ENCODE measurements around the gene IGLL5.

The IGLL5 gene

GRCh38 chr22:22923379-22923778 lies 35.8 kb downstream of the IGLL5 start:
- Histone ChIP-seq H3K4me2 (ENCODE audit: low read length) (no peak overlapping the region), H2BK5ac (ENCODE audit: low read depth, low read length, poor library complexity) (no peak overlapping the region), H4K8ac (ENCODE audit: low read depth, low read length) (no peak overlapping the region), H2AK5ac (ENCODE audit: low read length) (no peak overlapping the region), H2AFZ (ENCODE audit: insufficient read depth, low read length, poor library complexity) (no peak overlapping the region), H3K79me2 (ENCODE audit: control insufficient read depth, insufficient read depth, low read length, poor library complexity) (no peaks in the 10 kb centered on the region), H2BK120ac (ENCODE audit: insufficient read depth, low read length, poor library complexity) (no peak overlapping the region), H3K27ac (ENCODE audit: low read depth, low read length) (no peak overlapping the region), H3K27me3 (ENCODE audit: insufficient read depth, low read length) (no peaks in the 10 kb centered on the region), H4K91ac (ENCODE audit: low read depth, low read length) (no peak overlapping the region), H3K4ac (ENCODE audit: low read depth, low read length) (no peak overlapping the region), H3K23ac (ENCODE audit: low read length) (no peak overlapping the region), H3K9ac (ENCODE audit: low read length) (no peak overlapping the region), H3K9me3 (ENCODE audit: insufficient read depth, low read depth, low read length) (peaks cover 2% of the 10 kb centered on the region), H3K36me3 (ENCODE audit: control insufficient read depth in 1 of 2, insufficient read depth in 2 of 2, low read length in 2 of 2) (no peaks in the 10 kb centered on the region), H3K4me3 (ENCODE audit: low read depth, low read length) (no peak overlapping the region), H3K4me1 (ENCODE audit: control insufficient read depth in 1 of 2, insufficient read depth in 2 of 2, low read length in 2 of 2) (no peaks in the 10 kb centered on the region), H3K79me1 (ENCODE audit: low read length) (no peaks in the 10 kb centered on the region), H3K14ac (ENCODE audit: low read length) (no peak overlapping the region), H4K12ac (ENCODE audit: low read depth, low read length) (no peak overlapping the region), H3K18ac (ENCODE audit: low read length) (no peak overlapping the region), H2BK12ac (ENCODE audit: low read length) (no peak overlapping the region)
- no CpG with 5 or more reads among the region's 4 CpGs for WGBS (ENCODE audit: extremely low coverage, insufficient coverage, insufficient read length)
- no peak for DNase-seq

GRCh38 chr22:22923930-22924329 lies 36.3 kb downstream of the IGLL5 start:
- Histone ChIP-seq H3K4ac (ENCODE audit: low read depth, low read length) (no peak overlapping the region), H3K79me1 (ENCODE audit: low read length) (no peaks in the 10 kb centered on the region), H2BK120ac (ENCODE audit: insufficient read depth, low read length, poor library complexity) (no peak overlapping the region), H2AK5ac (ENCODE audit: low read length) (no peak overlapping the region), H3K4me2 (ENCODE audit: low read length) (no peak overlapping the region), H3K9me3 (ENCODE audit: insufficient read depth, low read depth, low read length) (no peaks in the 10 kb centered on the region), H4K91ac (ENCODE audit: low read depth, low read length) (no peak overlapping the region), H3K9ac (ENCODE audit: low read length) (no peak overlapping the region), H3K4me3 (ENCODE audit: low read depth, low read length) (no peak overlapping the region), H2BK12ac (ENCODE audit: low read length) (no peak overlapping the region), H3K27me3 (ENCODE audit: insufficient read depth, low read length) (no peaks in the 10 kb centered on the region), H2BK5ac (ENCODE audit: low read depth, low read length, poor library complexity) (no peak overlapping the region), H3K27ac (ENCODE audit: low read depth, low read length) (no peak overlapping the region), H3K18ac (ENCODE audit: low read length) (no peak overlapping the region), H3K23ac (ENCODE audit: low read length) (no peak overlapping the region), H2AFZ (ENCODE audit: insufficient read depth, low read length, poor library complexity) (no peak overlapping the region), H3K36me3 (ENCODE audit: control insufficient read depth in 1 of 2, insufficient read depth in 2 of 2, low read length in 2 of 2) (no peaks in the 10 kb centered on the region), H4K8ac (ENCODE audit: low read depth, low read length) (no peak overlapping the region), H4K12ac (ENCODE audit: low read depth, low read length) (no peak overlapping the region), H3K4me1 (ENCODE audit: control insufficient read depth in 1 of 2, insufficient read depth in 2 of 2, low read length in 2 of 2) (no peaks in the 10 kb centered on the region), H3K14ac (ENCODE audit: low read length) (no peak overlapping the region), H3K79me2 (ENCODE audit: control insufficient read depth, insufficient read depth, low read length, poor library complexity) (no peaks in the 10 kb centered on the region)
- no peak for DNase-seq
- no CpG with 5 or more reads among the region's 4 CpGs for WGBS (ENCODE audit: extremely low coverage, insufficient coverage, insufficient read length)

- no peak overlapping the region for H3K4me2 ChIP-seq (ENCODE audit: low read length)
- WGBS (ENCODE audit: extremely low coverage, insufficient coverage, insufficient read length), result 100% methylated on average over 1 of the region's 9 CpGs
- H4K12ac ChIP-seq (ENCODE audit: low read depth, low read length), result no peak overlapping the region
- H3K27me3 ChIP-seq (ENCODE audit: insufficient read depth, low read length), result no peaks in the 10 kb centered on the region
- H3K18ac ChIP-seq (ENCODE audit: low read length), result no peak overlapping the region
- H2AFZ ChIP-seq (ENCODE audit: insufficient read depth, low read length, poor library complexity), result no peak overlapping the region
- no peak overlapping the region for H3K23ac ChIP-seq (ENCODE audit: low read length)
- no peak overlapping the region for H3K27ac ChIP-seq (ENCODE audit: low read depth, low read length)
- no peaks in the 10 kb centered on the region for H3K79me1 ChIP-seq (ENCODE audit: low read length)
- no peak overlapping the region for H3K4me3 ChIP-seq (ENCODE audit: low read depth, low read length)
- no peaks in the 10 kb centered on the region for H3K4me1 ChIP-seq (ENCODE audit: control insufficient read depth in 1 of 2, insufficient read depth in 2 of 2, low read length in 2 of 2)
- DNase-seq, result no peak
- H3K4ac ChIP-seq (ENCODE audit: low read depth, low read length), result no peak overlapping the region
- no peaks in the 10 kb centered on the region for H3K79me2 ChIP-seq (ENCODE audit: control insufficient read depth, insufficient read depth, low read length, poor library complexity)
- H2BK5ac ChIP-seq (ENCODE audit: low read depth, low read length, poor library complexity), result no peak overlapping the region
- H3K14ac ChIP-seq (ENCODE audit: low read length), result no peak overlapping the region
- H2BK120ac ChIP-seq (ENCODE audit: insufficient read depth, low read length, poor library complexity), result no peak overlapping the region
- H3K36me3 ChIP-seq (ENCODE audit: control insufficient read depth in 1 of 2, insufficient read depth in 2 of 2, low read length in 2 of 2), result no peaks in the 10 kb centered on the region
- H4K8ac ChIP-seq (ENCODE audit: low read depth, low read length), result no peak overlapping the region
- H2BK12ac ChIP-seq (ENCODE audit: low read length), result no peak overlapping the region
- no peak overlapping the region for H2AK5ac ChIP-seq (ENCODE audit: low read length)
- no peak overlapping the region for H4K91ac ChIP-seq (ENCODE audit: low read depth, low read length)
- peaks cover 3% of the 10 kb centered on the region for H3K9me3 ChIP-seq (ENCODE audit: insufficient read depth, low read depth, low read length)
- H3K9ac ChIP-seq (ENCODE audit: low read length), result no peak overlapping the region
These were observed 36.9 kb downstream of the IGLL5 start for GRCh38 chr22:22924369-22925145.

- no peak for DNase-seq
- no peak overlapping the region for H2BK5ac ChIP-seq (ENCODE audit: low read depth, low read length, poor library complexity)
- H3K23ac ChIP-seq (ENCODE audit: low read length), result no peak overlapping the region
- H3K4me2 ChIP-seq (ENCODE audit: low read length), result no peak overlapping the region
- no peak overlapping the region for H2AFZ ChIP-seq (ENCODE audit: insufficient read depth, low read length, poor library complexity)
- H4K91ac ChIP-seq (ENCODE audit: low read depth, low read length), result no peak overlapping the region
- no peak overlapping the region for H3K4ac ChIP-seq (ENCODE audit: low read depth, low read length)
- H3K9me3 ChIP-seq (ENCODE audit: insufficient read depth, low read depth, low read length), result peaks cover 3% of the 10 kb centered on the region
- no peaks in the 10 kb centered on the region for H3K4me1 ChIP-seq (ENCODE audit: control insufficient read depth in 1 of 2, insufficient read depth in 2 of 2, low read length in 2 of 2)
- no peak overlapping the region for H3K14ac ChIP-seq (ENCODE audit: low read length)
- H4K12ac ChIP-seq (ENCODE audit: low read depth, low read length), result no peak overlapping the region
- H2BK12ac ChIP-seq (ENCODE audit: low read length), result no peak overlapping the region
- H3K9ac ChIP-seq (ENCODE audit: low read length), result no peak overlapping the region
- H4K8ac ChIP-seq (ENCODE audit: low read depth, low read length), result no peak overlapping the region
- H3K36me3 ChIP-seq (ENCODE audit: control insufficient read depth in 1 of 2, insufficient read depth in 2 of 2, low read length in 2 of 2), result no peaks in the 10 kb centered on the region
- H2BK120ac ChIP-seq (ENCODE audit: insufficient read depth, low read length, poor library complexity), result no peak overlapping the region
- no peak overlapping the region for H3K18ac ChIP-seq (ENCODE audit: low read length)
- no peak overlapping the region for H3K27ac ChIP-seq (ENCODE audit: low read depth, low read length)
- no peak overlapping the region for H2AK5ac ChIP-seq (ENCODE audit: low read length)
- H3K79me1 ChIP-seq (ENCODE audit: low read length), result no peaks in the 10 kb centered on the region
- no peaks in the 10 kb centered on the region for H3K27me3 ChIP-seq (ENCODE audit: insufficient read depth, low read length)
- no CpG with 5 or more reads among the region's 14 CpGs for WGBS (ENCODE audit: extremely low coverage, insufficient coverage, insufficient read length)
- no peak overlapping the region for H3K4me3 ChIP-seq (ENCODE audit: low read depth, low read length)
- no peaks in the 10 kb centered on the region for H3K79me2 ChIP-seq (ENCODE audit: control insufficient read depth, insufficient read depth, low read length, poor library complexity)
These were observed 37.7 kb downstream of the IGLL5 start for GRCh38 chr22:22925146-22925804.

Measured in trophoblast cell (in vitro differentiated cells and primary cell).